HG03521 (cell line): ENCODE data around the gene ACVRL1.

Source experiments
- ATAC-seq: cut with Tn5 transposase; IDR thresholded peaks from one replicate; pipeline ENCODE4 v1.9.1; 2021; ENCODE audit warnings: mild to moderate bottlenecking, moderate library complexity; ENCODE audit not compliant: unreplicated experiment

ACVRL1 gene

GRCh38 chr12:51896236-51896635, 11.1 kb upstream of the ACVRL1 start:
- ATAC-seq, result no peak

DNA sequence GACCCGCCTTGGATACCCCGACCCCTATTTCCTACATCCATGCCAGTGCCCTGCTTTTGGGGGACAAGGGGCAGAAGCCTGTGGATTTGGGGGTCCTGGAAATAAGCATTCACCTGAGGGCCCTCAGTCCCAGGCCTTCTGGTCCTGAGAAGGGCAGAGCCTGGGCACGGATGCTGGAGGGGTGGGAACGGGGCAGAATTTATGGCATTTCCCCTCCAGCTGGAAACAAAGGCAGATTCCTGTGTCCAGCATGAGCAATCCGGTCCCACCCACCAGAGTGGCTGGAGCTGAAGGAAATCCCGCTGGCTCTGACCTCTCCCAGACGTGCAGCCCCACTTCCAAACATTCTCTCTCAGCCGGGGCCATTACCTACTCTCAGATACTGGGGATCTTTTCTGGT, 10.1 kb upstream of the ACVRL1 start:
- no peak for ATAC-seq

DNA sequence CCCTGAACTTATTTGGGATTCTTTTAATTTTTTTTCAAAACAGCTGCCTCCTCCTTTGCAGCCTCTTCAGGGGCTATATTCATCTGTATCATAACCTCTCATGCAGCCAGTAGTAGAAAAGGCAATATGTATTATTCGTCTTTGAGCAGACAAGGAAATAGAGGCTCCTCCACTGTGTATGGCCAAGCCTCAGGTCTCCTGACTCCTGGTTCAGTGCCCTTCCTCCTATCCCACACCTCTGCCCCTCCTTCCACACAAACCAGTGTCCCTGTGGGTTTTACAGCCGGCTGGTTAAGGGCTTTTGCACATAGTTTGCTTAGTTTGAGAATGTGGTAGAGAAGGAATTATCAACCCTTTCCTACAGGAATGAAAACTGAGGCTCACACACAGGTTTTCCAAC, 8.8 kb upstream of the ACVRL1 start:
- ATAC-seq, result no peak

DNA sequence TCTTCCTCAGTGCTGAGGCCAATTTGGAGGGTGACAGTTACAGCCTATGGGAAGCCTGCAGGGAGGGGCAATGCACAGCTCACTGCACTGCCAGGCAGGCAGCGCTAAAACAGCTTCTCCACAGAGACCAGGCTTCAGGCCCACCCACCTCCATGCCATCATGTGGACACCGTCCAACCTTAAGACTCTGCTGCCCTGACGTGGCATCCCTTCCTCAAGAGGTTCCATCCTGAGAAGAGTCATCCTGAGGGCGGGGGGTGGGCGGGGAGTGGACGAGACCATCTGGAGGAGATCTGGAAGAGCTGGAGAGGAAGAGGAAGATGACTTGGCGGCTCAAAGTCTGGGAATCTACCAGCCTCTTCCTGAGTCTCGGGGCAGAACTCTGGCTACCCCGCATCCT, 8.4 kb upstream of the ACVRL1 start:
- ATAC-seq, result no peak

DNA sequence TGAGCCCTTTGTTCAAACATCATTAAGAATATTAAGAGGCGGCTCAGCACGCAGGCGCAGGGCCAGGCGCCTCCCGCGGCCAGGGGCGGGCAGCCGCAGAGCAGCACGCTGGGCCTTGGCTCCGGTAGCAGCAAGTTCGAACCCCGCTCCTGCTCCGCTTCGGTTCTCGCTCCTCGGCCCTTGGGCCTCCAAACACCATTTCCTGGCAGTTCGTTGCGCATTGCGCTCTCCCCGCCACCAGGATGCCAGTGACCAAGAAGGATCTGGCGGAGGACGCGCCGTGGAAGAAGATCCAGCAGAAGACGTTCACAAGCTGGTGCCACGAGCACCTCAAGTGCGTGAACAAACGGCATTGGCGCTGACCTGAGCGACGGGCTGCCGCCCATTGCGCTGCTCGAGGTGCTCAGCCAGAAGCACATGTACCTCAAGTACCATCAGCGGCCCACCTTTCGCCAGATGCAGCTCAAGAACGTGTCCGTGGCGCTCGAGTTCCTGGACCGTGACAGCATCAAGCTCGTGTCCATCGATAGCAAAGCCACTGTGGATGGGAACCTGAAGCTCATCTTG, 6.9 kb upstream of the ACVRL1 start:
- ATAC-seq, result no peak

DNA sequence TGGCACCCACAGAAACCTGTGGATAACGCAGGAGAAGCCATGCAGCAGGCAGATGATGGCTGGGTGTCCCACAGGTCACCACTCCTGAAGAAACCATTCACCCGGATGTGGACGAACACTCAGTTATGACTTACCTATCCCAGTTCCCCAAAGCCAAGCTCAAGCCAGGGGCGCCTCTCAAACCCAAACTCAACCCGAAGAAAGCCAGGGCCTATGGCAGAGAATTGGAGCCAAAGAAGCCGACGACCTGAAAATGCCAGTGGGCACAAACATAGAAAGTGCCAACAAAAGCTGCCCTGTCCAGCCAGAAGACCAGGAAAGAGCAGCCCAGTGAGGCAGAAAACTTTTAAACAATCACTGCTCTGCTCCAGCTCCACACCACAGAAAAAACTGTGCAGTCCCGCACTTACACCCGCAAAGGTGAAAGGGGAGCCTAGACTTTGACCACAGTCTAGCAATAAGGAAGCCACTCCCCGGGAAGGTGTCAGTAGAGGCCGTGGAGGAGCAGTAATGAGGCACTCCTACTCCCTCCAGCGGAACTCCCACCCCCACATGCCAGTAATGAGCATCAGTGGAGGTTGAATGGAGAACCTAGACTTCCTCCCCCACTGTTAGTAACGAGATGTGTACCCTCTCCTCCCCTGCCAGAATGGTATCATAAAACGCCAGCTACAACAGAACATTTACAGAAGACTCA, 6.0 kb upstream of the ACVRL1 start:
- no peak for ATAC-seq

GRCh38 chr12:51901881-51902280, 5.4 kb upstream of the ACVRL1 start:
- no peak for ATAC-seq

DNA sequence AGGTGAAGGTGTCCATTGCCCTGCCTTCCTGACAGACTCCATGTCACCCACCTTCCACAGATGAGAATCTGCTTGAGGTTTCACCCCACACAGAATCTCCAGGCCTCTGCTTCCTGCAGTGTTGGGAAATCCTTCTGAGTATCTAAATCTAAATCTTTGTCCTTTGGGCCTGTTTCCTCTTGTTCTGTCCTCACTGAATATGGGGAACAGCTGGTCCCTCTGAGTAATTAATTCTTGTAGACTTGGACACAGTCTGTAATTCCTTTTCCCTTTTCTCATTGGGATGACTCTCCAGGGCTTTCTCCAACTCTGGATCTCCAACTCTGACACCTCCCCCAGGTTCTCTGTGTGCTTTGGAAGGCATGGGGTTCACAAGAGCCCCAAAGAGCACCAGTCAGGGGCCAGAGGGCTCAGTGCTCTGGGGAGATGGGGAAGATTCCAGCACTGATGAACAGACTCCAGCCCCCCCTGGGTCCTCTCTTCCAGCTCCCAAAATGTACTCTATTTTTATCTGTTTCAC, 2.3 kb upstream of the ACVRL1 start:
- ATAC-seq, result no peak

DNA sequence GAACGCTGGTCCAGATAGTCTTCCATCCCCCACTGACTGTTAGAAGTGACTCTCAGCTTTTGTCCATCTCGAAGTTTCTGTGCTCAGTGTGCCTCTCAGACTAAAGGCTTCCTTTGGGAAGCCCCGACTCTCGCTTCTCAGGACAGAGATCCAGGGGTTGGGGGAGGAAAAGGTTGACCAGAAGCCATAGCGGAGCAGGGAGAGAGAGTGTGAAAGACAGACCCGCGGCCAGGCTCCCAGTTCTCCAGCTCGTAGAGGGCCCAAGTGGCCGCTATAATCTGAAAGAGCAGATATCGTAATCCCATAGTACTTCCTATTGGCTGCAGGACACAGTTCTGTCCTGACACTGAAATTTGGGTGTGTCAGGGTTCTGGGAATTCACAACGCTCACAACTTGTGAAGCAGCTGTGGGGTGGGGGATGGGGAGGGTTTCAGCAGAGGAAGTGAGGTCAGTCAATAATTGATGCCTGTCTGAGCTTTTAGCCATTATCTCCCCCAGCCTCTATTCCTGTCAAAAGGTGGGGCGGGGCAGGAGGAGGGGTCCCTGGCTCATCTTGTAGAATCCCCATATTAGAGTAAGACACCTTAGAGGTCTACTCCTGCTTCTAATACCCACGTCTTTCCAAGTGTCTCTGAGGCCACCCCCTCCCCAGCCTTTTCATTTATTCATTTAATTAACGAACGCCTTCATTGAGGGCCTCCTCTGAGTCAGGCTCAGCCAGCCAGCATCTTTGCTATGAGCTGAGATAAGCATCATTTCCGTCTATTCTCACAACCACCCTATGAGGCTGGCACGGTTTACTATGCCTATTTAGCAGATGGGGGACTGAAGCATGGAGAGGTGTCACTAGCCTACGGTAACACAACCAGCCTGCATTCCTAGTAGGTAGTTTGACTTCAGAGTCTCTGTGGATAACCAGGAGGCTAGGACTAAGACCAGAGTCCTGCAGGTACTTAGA, 1.6 kb upstream of the ACVRL1 start:
- ATAC-seq, result no peak

GRCh38 chr12:51906430-51907082, 748 bp upstream of the ACVRL1 start:
- ATAC-seq, result no peak

- ATAC-seq, result no peak
Observed at GRCh38 chr12:51907856-51908425, 637 bp downstream of the ACVRL1 start.

DNA sequence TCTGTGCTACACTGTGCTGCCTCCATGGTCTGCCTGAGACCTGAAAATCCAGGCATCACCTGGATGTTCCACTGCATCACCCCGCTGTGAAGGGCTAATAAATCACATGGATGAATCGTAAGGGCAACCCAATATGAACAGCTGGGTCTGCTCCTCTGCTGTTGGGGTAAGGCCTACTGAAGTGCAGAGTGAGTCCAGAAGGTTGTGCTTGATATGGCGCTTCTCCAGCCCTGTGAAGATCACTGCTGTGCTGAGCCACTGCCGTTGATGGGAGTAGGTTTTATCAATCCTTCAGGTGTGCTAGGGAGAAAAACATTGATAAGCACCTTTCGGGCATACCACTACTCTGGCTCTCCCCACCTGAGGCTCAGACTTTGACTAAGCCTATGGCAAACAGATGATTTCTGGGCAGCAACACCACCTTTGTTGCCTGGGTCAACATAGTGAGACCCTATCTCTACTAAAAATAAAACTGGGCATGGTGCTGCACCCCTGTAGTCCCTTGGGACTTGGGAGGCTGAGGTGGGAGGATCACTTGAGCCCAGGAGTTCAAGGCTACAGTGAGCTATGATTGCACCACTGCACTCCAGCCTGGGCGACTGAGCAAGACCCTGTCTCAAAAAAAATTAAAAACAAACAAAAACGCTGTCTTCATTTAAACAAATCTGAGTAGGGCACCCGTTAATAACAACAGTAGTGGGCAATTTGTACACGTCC, 1.7 kb downstream of the ACVRL1 start:
- no peak for ATAC-seq

- ATAC-seq, result no peak
Observed at GRCh38 chr12:51910168-51910567, 2.9 kb downstream of the ACVRL1 start.

DNA sequence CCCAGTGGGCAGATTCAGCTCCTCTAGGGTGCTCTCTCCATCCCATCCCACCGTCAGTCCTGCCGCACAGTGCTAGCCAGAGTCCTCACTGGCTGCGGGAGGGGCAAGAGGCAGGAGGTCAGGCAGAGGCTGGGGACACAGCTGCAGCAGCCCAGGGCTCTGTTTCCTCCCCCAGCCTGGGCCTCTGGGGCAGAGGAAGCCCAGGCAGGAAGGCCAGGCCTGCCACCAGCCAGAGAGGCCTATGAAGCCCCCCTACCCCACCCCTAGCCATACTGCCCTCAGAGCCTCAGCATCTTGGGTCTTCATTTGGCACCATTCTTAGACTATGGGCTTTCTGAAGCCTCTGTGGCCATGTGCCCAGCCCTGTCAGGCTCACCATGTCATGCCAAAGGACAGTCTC, 3.4 kb downstream of the ACVRL1 start:
- ATAC-seq, result no peak

DNA sequence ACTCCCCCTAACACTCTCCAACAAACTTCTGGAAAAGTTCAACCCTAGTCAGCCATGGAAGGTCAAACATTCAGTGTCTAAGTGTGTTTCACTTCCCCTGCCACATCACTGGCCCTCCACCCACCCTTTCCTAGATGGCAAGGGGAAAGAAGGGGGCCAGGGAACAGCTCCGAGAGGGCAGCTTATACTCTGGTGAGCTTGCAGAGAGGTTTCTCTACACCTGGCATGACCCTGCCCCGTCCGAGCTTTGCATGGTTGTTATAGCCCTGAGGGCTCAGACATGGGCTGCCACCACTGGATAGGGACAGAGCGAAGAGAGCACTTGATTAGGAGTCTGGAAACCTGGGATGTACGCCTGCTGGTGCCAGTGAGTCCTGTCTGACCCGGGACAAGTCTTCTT, 4.0 kb downstream of the ACVRL1 start:
- no peak for ATAC-seq

- no peak for ATAC-seq
Observed at GRCh38 chr12:51911788-51912711, 4.7 kb downstream of the ACVRL1 start.

DNA sequence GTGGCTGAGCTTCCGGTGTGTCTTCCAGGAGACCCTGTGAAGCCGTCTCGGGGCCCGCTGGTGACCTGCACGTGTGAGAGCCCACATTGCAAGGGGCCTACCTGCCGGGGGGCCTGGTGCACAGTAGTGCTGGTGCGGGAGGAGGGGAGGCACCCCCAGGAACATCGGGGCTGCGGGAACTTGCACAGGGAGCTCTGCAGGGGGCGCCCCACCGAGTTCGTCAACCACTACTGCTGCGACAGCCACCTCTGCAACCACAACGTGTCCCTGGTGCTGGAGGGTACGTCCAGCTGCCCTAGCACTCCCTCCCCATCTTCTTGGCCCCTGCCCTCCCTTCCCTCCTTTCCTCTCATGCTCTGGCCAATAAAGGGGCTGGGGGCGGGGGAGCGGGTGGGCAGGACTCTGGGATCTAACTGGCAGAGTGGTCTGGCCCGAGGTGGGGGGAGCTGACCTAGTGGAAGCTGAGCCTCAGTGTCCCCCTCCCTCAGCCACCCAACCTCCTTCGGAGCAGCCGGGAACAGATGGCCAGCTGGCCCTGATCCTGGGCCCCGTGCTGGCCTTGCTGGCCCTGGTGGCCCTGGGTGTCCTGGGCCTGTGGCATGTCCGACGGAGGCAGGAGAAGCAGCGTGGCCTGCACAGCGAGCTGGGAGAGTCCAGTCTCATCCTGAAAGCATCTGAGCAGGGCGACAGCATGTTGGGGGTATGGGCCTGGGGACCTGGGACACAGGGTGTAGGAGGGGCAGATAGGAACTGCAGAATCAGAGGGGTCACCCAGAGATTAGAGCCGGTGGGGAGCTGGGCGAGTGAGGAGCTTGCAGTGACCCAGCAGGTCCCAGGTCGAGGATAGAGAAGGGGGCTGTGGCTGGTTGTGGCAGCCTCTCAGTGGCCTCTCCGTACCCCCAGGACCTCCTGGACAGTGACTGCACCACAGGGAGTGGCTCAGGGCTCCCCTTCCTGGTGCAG, 6.0 kb downstream of the ACVRL1 start:
- ATAC-seq, result no peak
